Right atrium auricular region (tissue), 2 donors: ENCODE data around the gene LYRM1. TPM values are rescaled to one million over a fixed set of nuclear protein-coding genes. Genes with fewer than 3 reads are reported as not detected.
A peak's percentile ranks its signal among the peaks of the same experiment; 100 is the strongest.

Experiments used
- DNase-seq: peaks from one replicate; pipeline ENCODE4 v3.0.0-alpha.2; 2019; ENCODE audit warnings: low spot score
- H3K27ac ChIP-seq, 2 donors: fragments of 200-600 bp; sonication (generic); 1 replicate in 1 of 2; 2 replicates in 1 of 2; pipeline ENCODE4 v1.5.1; 2016 to 2019
- H3K27me3 ChIP-seq, 2 donors: fragments of 200-600 bp; sonication (generic); one replicate each; pipeline versions ENCODE4 v1.5.1 to v1.6.0; 2017 to 2019
- H3K36me3 ChIP-seq: fragments of 200-600 bp; sonication (generic); one replicate; pipeline ENCODE4 v1.5.1; 2016
- H3K4me1 ChIP-seq, 2 donors: fragments of 200-600 bp; sonication (generic); one replicate each; pipeline versions ENCODE4 v1.5.1 to v1.6.0; 2017 to 2019
- H3K4me3 ChIP-seq, 2 donors: fragments of 200-600 bp; sonication (generic); 1 replicate in 1 of 2; 2 replicates in 1 of 2; pipeline ENCODE4 v1.5.1; 2017 to 2019; ENCODE audit warnings: mild to moderate bottlenecking in 1 of 2, moderate library complexity in 1 of 2
- H3K9me3 ChIP-seq, 2 donors: fragments of 200-600 bp; sonication (generic); one replicate each; pipeline ENCODE4 v1.5.1; 2019
- total RNA-seq, 2 donors: library from RNA; depleted of rRNA; stranded (reverse); fragments of >200 nt; gene quantifications; one replicate each; pipeline ENCODE4 v1.1.0, GENCODE V29; 2016
- TF ChIP-seq, protein P1 (sequence below), 2 donors: fragments of 200-600 bp; sonication (generic); IDR thresholded peaks; one replicate each; pipeline ENCODE4 v1.5.1; 2019; ENCODE audit warnings: antibody characterized with exemption in 2 of 2

LYRM1 gene, protein sequence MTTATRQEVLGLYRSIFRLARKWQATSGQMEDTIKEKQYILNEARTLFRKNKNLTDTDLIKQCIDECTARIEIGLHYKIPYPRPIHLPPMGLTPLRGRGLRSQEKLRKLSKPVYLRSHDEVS
- 10 to 100 TPM; 54.2 to 58.7 TPM for total RNA-seq

DNA sequence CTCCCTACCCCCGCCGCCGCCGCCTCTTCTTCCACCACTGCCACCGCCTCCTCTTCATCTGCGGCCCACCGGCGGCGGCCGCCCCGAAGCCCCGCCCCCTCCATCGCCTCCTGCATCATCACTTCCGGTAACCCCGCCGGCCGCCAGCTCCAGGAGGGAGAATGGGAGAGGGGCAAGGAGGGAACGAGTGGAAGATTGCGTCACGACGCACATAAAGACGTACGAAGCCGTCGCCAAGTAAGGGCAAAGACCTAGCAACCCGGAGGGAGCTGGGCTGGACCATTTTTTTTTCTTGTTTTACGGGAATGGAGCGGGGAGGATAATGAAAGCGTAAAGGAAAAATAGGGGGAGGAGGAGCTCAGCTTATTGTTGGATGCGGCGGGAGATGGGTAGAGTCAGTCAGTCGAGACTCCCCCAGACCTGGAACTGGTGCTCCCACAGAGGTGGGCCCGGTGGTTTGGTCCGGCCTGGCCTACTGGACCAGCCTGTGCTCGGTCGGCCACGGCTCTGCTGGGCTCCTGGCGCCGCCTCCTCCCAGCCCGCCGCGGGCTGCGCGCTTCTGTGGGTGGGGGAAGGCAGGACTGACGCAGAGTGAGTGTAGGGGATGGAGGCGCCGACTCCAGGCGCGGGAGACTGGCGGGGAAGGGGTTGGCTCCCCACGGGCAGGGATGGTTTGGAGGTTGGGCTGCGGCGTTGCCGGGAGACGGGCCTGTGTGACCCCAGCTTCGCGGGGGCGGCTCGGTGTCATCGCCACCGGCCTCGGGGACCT is at the start of gene LYRM1, which contains the start of gene DCUN1D3:
TSS of gene LYRM1 (plus strand) at position 473 of the 769 bp plus-strand sequence. CDS start 14,785 bp downstream, outside the sequence.
TSS of gene DCUN1D3 (minus strand) at position 60 of the 769 bp plus-strand sequence. CDS start 37,820 bp downstream, outside the sequence.
- Histone ChIP-seq H3K27ac (peak within 1 kb of the TSS; percentile 96 to 99), H3K27me3 (no peaks in the 10 kb centered on the region), H3K9me3 (no peaks in the 10 kb centered on the region), H3K4me3 (peak within 1 kb of the TSS; percentile 68 to 89), H3K4me1 (peaks cover 0 to 74% of the 10 kb centered on the region in 2 donors), H3K36me3 (peaks cover 9% of the 10 kb centered on the region)
- DNase-seq, result peak; percentile 99
- TF ChIP-seq, protein P1, sequence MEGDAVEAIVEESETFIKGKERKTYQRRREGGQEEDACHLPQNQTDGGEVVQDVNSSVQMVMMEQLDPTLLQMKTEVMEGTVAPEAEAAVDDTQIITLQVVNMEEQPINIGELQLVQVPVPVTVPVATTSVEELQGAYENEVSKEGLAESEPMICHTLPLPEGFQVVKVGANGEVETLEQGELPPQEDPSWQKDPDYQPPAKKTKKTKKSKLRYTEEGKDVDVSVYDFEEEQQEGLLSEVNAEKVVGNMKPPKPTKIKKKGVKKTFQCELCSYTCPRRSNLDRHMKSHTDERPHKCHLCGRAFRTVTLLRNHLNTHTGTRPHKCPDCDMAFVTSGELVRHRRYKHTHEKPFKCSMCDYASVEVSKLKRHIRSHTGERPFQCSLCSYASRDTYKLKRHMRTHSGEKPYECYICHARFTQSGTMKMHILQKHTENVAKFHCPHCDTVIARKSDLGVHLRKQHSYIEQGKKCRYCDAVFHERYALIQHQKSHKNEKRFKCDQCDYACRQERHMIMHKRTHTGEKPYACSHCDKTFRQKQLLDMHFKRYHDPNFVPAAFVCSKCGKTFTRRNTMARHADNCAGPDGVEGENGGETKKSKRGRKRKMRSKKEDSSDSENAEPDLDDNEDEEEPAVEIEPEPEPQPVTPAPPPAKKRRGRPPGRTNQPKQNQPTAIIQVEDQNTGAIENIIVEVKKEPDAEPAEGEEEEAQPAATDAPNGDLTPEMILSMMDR (IDR thresholded peaks at IDR 0.05), result no peak

DNA sequence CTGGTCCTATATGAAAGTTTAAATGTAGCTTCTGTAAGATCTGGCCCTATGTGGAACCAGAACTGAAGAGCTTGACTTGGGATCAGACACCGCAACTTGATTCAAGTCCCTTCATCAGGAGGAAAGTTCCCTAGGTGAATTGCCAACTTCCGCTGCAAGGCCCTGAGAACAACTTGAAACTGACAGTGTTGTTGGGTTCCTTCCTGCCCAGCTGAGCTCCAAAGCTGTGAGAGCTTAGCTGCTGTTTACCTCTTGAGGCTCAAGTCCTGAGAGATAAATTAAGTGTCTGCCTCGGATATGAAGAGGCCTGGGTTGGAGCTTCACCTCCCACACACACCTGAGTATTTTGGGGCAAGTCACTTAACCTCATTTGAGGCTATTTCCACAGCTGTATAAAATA is 49.6 kb upstream of the LYRM1 start:
- peak overlapping the region; percentile 70 to 92 for H3K27ac ChIP-seq
- no peaks in the 10 kb centered on the region for H3K27me3 ChIP-seq
- H3K4me1 ChIP-seq, result peaks cover 0 to 50% of the 10 kb centered on the region in 2 donors
- no peak for DNase-seq
- no peaks in the 10 kb centered on the region for H3K9me3 ChIP-seq
- H3K36me3 ChIP-seq, result no peaks in the 10 kb centered on the region
- TF ChIP-seq, protein P1 (IDR thresholded peaks at IDR 0.05), result no peak
- H3K4me3 ChIP-seq, result no peak overlapping the region

DNA sequence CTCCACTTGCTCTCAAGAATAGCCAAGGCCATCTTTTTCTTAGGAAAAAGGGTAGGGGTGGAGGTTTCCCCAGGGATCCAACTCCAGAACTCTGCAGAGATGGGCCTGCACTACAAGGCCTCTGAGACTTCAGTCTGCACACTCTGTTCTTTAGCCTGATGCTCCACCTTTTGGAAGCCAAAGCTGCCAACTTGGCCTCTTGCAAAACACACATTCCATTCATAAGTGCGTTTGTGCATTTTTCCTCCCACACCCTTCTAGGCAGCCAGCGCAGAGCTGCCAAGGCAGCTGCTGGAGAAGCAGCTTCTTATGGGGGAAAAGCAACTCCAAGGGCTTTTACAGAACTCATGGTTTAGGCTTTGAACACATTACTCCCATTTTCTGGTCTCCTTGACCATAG is 49.0 kb upstream of the LYRM1 start:
- H3K4me1 ChIP-seq, result peaks cover 0 to 55% of the 10 kb centered on the region in 2 donors
- H3K36me3 ChIP-seq, result peaks cover 4% of the 10 kb centered on the region
- no peaks in the 10 kb centered on the region for H3K27me3 ChIP-seq
- peak; percentile 94 for DNase-seq
- no peak overlapping the region for H3K4me3 ChIP-seq
- TF ChIP-seq, protein P1 (IDR thresholded peaks at IDR 0.05), result peak in 1 of 2 donors; percentile 18
- no peaks in the 10 kb centered on the region for H3K9me3 ChIP-seq
- H3K27ac ChIP-seq, result peak overlapping the region; percentile 70 to 92

DNA sequence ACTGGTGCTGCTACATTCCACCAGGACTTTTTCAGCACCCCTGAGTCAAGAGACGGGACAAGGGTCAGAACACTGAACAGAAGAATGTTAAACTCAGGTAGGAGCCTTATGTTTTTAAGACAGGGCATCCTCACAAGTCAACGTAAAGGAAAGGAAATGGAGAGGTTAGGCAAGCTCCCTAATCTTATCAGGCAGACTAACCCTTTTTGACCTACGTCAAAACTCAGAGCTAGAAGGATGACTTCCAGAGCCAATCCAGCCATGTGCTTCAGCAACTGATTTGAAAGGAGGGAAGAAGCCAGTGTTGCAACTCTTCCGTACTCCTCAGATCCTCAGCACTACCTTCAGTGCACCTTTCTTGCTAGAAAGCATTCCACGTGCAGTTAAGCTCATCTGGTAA is 47.4 kb upstream of the LYRM1 start:
- no peak for DNase-seq
- TF ChIP-seq, protein P1 (IDR thresholded peaks at IDR 0.05), result no peak
- peak overlapping the region; percentile 23 to 92 for H3K27ac ChIP-seq
- H3K4me1 ChIP-seq, result peaks cover 0 to 63% of the 10 kb centered on the region in 2 donors
- peaks cover 5% of the 10 kb centered on the region for H3K36me3 ChIP-seq
- H3K27me3 ChIP-seq, result no peaks in the 10 kb centered on the region
- no peaks in the 10 kb centered on the region for H3K9me3 ChIP-seq
- no peak overlapping the region for H3K4me3 ChIP-seq

DNA sequence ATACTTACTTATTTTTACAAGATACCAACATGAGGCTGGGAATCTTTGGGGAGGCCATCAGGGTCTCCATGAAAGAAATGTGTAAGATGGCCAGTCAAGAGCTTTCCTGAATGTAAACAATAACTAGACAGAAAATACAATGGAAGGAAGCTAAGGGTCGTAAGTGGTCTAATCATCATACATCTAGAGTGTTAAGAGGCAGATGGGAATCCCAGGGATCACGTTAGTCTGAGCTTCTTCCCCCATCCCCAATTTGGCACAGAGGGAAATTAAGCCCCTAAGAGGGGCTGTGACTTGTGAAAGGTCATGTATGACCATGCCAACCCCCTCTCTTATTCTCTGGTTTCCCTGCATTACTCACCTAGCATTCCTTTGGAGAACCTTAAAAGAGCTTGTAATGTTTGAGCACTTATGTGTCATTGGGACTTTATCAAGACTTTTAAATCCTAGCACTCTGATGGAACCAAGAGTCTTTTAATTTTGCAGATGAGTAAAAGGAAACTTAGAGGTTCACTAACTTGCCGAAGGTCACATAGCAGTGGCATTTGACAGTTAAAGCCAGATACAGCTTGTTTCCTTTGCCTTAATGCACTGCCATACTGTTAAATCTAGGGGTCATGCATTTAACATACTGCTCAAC is 46.5 kb upstream of the LYRM1 start:
- H3K9me3 ChIP-seq, result no peaks in the 10 kb centered on the region
- H3K27me3 ChIP-seq, result no peaks in the 10 kb centered on the region
- H3K36me3 ChIP-seq, result peaks cover 7% of the 10 kb centered on the region
- H3K4me1 ChIP-seq, result peaks cover 0 to 65% of the 10 kb centered on the region in 2 donors
- H3K4me3 ChIP-seq, result no peak overlapping the region
- H3K27ac ChIP-seq, result peak overlapping the region; percentile 23 to 92
- no peak for DNase-seq
- TF ChIP-seq, protein P1 (IDR thresholded peaks at IDR 0.05), result no peak
